Muscle of leg (tissue), 11 donors: ENCODE results near the gene CDC42BPG. TPM values are rescaled to one million over a fixed set of nuclear protein-coding genes. Genes with fewer than 3 reads are reported as not detected.

Source experiments
- DNase-seq: peaks from one replicate; pipeline ENCODE4 v3.0.0; 2013
- H3K27ac ChIP-seq: one replicate; pipeline ENCODE4 v1.5.1; 2013; ENCODE audit warnings: mild to moderate bottlenecking, low read length, control low read depth
- H3K27me3 ChIP-seq: one replicate; pipeline ENCODE4 v1.6.1; 2013; ENCODE audit warnings: low read length; ENCODE audit not compliant: control insufficient read depth, insufficient read depth
- H3K36me3 ChIP-seq: one replicate; pipeline ENCODE4 v1.6.1; 2013; ENCODE audit warnings: low read length; ENCODE audit not compliant: control insufficient read depth, insufficient read depth
- H3K4me1 ChIP-seq: one replicate; pipeline ENCODE4 v1.6.1; 2013; ENCODE audit warnings: low read length; ENCODE audit not compliant: control insufficient read depth, insufficient read depth
- H3K4me3 ChIP-seq: one replicate; pipeline ENCODE4 v1.5.1; 2013; ENCODE audit warnings: low read length, control low read depth
- H3K9me3 ChIP-seq: replicated peaks from 2 replicates; pipeline ENCODE4 v1.6.1; 2013; ENCODE audit warnings: low read depth, low read length; ENCODE audit not compliant: control insufficient read depth
- WGBS: methylation state at CpG from one replicate; pipeline ENCODE4 v1.1.5; 2013; ENCODE audit warnings: missing lambda C conversion rate; ENCODE audit not compliant: insufficient coverage; 5-methylcytosine and 5-hydroxymethylcytosine counted together
- polyA plus RNA-seq, 8 donors: library from polyadenylated mRNA; unstranded; fragments of 120-200 nt; gene quantifications; one replicate each; pipeline versions ENCODE4 v1.2.1 to v1.2.3, GENCODE V29; 2013; ENCODE audit warnings: inconsistent platforms in 1 of 8, low replicate concordance in 1 of 8; ENCODE audit not compliant: insufficient read length in 8 of 8, insufficient read depth in 1 of 8
- total RNA-seq: library from RNA; stranded (reverse); fragments of 120-200 nt; gene quantifications from one replicate; pipeline ENCODE4 v1.2.4, GENCODE V29; 2013

The CDC42BPG gene
- total and polyA plus RNA-seq, 9 donors, result 0.35 to 2.3 (median 0.95) TPM

DNA sequence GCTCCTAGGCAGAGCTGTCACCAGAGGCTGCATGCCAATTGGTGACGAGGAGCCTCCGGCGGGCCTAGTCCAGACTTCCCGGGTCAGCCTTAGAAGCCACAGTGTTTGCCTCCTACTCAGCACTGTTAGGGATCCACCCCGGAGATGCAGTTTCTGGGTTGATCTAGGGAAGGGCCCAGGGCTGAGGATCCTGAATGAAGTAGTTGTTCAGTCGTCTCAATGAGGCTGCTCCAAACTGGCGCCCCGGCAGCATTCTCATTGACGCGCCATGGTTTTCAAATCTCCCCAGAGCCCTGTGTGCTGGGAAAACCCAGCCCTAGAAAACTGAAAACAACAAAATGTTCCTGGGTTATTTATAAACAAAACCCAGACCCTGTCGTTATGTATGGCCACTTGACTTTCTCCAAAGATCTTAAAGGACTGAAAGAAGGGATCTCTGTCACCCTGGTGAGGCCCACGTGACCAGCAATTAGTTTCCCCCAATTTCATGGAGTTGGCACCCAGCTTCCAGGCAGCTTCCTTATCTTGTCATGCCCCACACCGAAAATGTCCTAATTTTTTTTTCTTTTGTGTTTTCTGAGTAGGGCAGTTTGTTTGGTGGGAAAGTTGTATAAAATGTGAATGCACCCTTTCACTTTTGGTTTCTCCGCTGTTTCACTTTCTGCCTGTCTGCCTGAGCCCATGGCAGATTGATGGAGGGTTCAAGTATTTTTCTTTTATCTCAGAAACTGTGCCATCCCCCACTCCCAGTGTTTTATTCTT, 36.0 kb upstream of the CDC42BPG start:
- Histone ChIP-seq H3K4me1 (peaks cover 38% of the 10 kb centered on the region), H3K36me3 (no peaks in the 10 kb centered on the region), H3K27ac (peak overlapping the region; percentile 52), H3K9me3 (no peaks in the 10 kb centered on the region), H3K4me3 (no peak overlapping the region), H3K27me3 (no peaks in the 10 kb centered on the region)
- DNase-seq, result no peak
- WGBS, result 88% methylated on average over 3 of the region's 14 CpGs

DNA sequence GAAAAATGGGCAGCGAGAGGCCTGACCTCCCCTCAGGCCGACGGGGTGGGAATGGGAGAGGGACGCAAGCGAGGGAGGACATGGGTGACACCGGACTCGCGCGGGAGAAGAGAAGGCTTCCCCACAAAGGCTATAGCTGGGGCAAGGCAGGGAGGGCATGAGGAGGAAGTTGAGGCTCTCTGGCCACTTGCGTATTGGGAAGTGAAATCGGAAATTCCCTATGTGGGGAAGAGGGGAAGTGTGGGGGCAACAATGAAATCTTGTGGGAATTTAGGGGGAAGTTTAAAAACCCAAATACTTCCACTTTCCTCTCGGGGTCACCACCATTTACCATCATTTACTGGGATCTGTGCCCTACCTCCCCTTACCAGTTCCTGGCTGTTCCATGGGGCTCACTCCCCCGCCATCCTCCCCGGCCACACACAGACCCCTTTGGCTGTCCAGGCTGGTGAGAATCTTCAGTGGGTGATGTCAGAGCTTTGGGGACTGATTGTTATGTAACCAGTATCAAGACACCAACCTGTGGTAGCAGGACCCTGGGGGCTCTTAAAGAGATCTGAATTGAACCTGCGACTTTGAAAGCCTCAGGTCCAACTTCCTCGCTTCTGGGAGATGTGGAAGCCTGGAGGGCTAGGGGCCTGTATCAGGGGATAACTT, 34.9 kb upstream of the CDC42BPG start:
- Histone ChIP-seq H3K4me3 (peak overlapping the region; percentile 84), H3K9me3 (no peaks in the 10 kb centered on the region), H3K36me3 (peaks cover 3% of the 10 kb centered on the region), H3K27me3 (no peaks in the 10 kb centered on the region), H3K27ac (peak overlapping the region; percentile 93), H3K4me1 (peaks cover 44% of the 10 kb centered on the region)
- DNase-seq, result peak; percentile 73
- 11% methylated on average over 11 of the region's 16 CpGs for WGBS

DNA sequence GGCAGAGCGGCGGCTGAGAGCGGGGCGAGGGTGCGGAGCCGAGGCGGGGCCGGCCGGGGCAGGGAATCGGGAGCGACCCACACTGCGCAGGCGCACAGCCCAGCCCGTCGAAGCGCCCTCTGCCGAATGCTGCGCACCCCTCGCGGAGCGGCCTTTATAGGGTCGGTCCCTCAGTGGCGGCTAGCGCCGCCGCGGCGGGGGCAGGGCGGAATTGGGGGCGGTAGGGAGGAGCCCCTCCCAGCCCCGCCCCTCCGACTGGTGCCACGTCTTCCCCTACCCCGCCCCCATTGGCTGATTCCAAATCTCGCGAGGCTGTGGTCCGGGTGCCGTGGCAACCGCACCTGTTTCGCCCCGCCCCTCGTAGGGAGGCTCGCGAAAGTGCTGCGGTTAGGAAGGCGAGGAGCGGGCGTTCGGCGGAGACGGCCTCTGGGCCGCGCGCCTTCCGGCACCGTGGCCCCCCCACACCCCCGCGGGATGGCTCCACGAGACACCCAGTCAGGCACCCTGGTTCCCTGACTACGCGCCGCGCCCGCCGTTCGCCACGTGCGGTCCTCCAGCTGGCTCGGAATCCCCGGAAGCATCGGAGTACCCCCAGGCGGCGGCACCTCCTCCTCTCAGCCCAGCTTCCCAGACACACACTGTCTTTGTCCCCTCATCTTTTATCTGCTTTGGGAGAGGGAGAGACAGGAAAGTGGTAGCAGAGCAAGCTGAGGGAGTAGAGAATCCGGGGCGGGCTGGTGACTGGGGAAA, 34.2 kb upstream of the CDC42BPG start, which contains the start of gene EHD1:
Gene EHD1 (minus strand): TSS at position 128 of the 750 bp plus-strand sequence. CDS start 157 bp downstream, outside the sequence.
- peak within 1 kb of the TSS; percentile 93 for H3K27ac ChIP-seq
- peak; percentile 99 for DNase-seq
- H3K27me3 ChIP-seq, result no peaks in the 10 kb centered on the region
- peaks cover 6% of the 10 kb centered on the region for H3K36me3 ChIP-seq
- peak within 1 kb of the TSS; percentile 84 for H3K4me3 ChIP-seq
- no peaks in the 10 kb centered on the region for H3K9me3 ChIP-seq
- under 1% methylated on average over 50 of the region's 75 CpGs for WGBS
- H3K4me1 ChIP-seq, result peaks cover 47% of the 10 kb centered on the region

DNA sequence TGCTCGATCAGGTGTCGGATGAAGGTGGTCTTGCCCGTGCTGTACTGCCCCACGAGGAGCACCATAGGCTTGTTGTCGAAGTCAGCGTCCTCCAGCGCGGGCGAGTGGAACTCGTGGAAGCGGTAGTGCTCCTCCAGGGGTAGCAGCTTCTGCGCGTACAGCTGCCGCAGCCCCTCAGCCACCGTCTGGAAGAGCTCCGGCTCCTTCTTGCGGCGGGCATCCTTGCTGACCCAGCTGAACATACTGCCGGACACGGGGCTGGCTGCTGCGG, 33.7 kb upstream of the CDC42BPG start:
- H3K27ac ChIP-seq, result peak overlapping the region; percentile 86
- no peak for DNase-seq
- no peaks in the 10 kb centered on the region for H3K9me3 ChIP-seq
- WGBS, result 0% methylated on average over 21 of the region's 21 CpGs
- peak overlapping the region; percentile 63 for H3K4me3 ChIP-seq
- H3K36me3 ChIP-seq, result peaks cover 11% of the 10 kb centered on the region
- no peaks in the 10 kb centered on the region for H3K27me3 ChIP-seq
- H3K4me1 ChIP-seq, result peaks cover 51% of the 10 kb centered on the region

DNA sequence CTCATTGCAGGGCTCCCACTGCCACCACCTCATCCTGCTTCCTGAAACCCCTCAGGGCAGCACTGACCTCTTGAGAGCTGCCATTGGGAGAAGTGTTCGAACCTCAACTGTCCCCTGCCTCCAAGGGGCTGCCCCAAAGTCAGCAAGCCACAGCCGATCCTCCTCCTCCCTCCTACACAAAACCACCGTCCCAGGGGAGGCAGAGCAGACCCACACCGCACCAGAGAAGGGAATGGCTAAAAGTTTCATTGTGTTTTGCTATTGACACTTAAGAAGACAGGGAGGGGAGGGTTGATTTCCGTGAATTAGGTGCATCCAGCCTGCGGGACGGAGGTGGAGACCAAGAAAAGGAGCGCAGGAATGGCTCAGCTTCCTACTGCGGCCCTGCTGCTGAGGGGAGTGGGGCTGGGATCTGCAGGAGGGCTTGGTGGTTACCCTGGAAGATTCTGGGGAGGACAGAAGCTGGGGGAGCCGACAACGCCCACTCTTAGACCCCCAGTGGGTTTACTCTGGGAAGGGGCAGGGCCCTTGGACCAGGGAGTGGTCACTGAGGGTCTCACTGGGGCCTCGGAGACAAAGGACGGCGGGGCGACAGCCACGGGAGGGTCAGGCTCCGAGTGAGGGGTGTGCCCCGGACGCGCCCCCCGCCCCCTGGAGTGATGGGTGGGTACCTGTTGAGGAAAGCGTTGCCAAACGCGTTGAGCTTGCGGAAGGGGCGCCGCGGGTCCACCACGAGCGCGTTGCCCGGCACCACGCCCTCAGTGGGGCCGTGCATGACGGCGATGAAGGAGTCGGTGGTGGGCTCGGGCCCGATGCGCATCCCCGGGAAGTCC, 33.2 kb upstream of the CDC42BPG start:
- Histone ChIP-seq H3K36me3 (peaks cover 16% of the 10 kb centered on the region), H3K4me1 (peaks cover 56% of the 10 kb centered on the region), H3K27me3 (no peaks in the 10 kb centered on the region), H3K9me3 (no peaks in the 10 kb centered on the region), H3K27ac (peak overlapping the region; percentile 86), H3K4me3 (peak overlapping the region; percentile 63)
- WGBS, result under 1% methylated on average over 38 of the region's 41 CpGs
- DNase-seq, result no peak

DNA sequence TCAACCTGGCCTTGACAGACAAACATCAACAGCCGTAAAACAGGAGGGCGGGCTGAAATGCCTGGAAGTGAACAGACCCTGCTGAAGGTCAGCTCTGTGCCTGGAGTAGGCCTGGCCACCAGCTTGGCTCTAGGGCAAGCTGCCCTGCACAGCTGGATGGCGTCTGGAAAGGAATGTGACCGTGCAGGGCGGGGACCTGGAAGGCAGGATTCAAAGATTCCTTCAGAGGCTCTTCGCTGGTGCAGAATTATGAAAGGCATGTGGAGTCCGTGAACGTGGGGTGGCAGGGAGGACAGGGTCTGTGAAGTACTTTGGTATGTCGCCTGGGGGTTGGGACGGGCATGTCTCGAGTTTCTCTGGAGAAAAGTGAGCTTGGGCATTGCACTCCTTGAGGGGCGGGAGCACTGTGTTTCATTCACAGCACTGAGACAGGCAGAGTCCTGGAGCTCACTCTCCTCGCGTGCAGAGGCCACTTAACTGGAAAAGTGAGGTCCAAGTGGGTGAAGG, 32.4 kb upstream of the CDC42BPG start:
- Histone ChIP-seq H3K27me3 (no peaks in the 10 kb centered on the region), H3K36me3 (peaks cover 22% of the 10 kb centered on the region), H3K9me3 (no peaks in the 10 kb centered on the region), H3K27ac (peak overlapping the region; percentile 86), H3K4me1 (peaks cover 61% of the 10 kb centered on the region), H3K4me3 (peak overlapping the region; percentile 63)
- WGBS, result 14% methylated on average over 12 of the region's 14 CpGs
- peak; percentile 73 for DNase-seq

DNA sequence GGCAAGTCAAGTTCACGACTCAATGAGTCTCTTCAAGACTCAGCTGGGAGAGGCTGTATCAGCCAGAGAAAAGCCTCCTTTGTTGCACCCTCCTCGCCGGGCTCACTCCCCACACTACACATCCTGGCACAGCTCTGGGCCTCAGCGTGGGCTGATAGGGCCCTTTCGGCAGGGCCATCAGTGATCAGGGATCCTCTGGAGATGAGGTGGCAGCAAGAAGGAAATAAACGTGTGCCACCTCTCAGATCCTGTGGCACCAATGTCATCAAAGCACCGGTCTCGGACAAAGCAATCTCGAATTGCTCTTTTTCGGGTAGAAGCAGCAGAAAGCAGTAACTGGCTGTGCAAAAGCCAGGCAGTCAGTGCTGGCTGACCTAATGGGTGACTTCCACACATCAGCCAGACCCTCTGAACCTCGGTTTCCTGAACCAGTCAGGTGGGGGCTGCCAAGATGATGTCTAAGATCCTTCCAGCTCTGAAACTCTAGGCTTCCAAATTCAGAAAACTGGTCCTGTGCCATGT, 31.8 kb upstream of the CDC42BPG start:
- H3K9me3 ChIP-seq, result no peaks in the 10 kb centered on the region
- H3K36me3 ChIP-seq, result peaks cover 28% of the 10 kb centered on the region
- 62% methylated on average over 8 of the region's 11 CpGs for WGBS
- H3K4me1 ChIP-seq, result peaks cover 67% of the 10 kb centered on the region
- H3K4me3 ChIP-seq, result peak overlapping the region; percentile 63
- peak overlapping the region; percentile 86 for H3K27ac ChIP-seq
- DNase-seq, result no peak
- H3K27me3 ChIP-seq, result no peaks in the 10 kb centered on the region

DNA sequence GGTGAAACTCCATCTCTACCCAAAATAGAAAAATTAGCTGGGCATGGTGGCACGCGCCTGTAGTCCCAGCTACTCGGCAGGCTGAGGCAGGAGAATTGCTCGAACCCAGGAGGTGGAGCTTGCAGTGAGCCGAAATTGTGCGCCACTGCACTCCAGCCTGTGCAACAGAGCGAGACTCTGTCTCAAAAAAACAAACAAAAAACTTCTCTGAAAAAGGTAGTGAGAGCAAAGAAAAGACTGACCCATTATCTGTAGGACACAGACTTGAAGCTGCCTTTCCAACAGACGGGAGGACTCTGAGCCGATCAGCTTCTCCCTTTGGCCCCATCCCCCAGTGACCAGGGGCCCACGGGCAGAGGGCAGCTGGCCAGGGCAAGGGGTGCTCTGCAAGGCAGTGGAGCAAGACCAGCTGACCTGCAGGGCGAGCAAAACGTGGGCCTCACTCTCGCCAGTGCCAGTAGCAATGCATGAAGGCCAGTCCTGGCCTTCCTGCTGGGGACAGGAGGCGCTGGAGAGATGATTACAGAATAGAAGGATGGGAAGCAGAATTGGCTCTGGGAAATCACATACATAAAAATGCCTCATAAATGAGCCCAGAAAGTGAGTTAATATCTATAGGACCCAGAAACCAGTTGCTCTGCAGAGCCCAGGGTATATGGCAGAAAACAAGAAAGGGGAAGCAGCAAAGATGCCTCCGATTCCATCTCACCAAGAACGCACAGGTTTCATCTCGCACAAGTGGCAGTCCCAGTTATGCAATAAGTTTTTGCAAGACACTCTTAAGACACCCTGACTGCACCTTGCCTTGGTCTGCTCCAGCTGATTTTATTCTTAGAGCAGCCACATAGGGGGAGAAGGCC, 31.1 kb upstream of the CDC42BPG start:
- Histone ChIP-seq H3K9me3 (no peaks in the 10 kb centered on the region), H3K36me3 (peaks cover 35% of the 10 kb centered on the region), H3K27me3 (no peaks in the 10 kb centered on the region), H3K27ac (peak overlapping the region; percentile 86), H3K4me1 (peaks cover 71% of the 10 kb centered on the region), H3K4me3 (peak overlapping the region; percentile 63)
- 40% methylated on average over 2 of the region's 17 CpGs for WGBS
- no peak for DNase-seq
